GM19452 (cell line): Measurements from ENCODE around the gene ADRB2.
"Not testable (repeated sequence)": the region's sequence is repeated elsewhere in the genome, so short reads cannot be mapped to it uniquely, and the experiment has no call there.

Experiments used
- ATAC-seq: cut with Tn5 transposase; IDR thresholded peaks from one replicate; pipeline ENCODE4 v1.9.1; 2021; ENCODE audit not compliant: unreplicated experiment

Gene ADRB2

DNA sequence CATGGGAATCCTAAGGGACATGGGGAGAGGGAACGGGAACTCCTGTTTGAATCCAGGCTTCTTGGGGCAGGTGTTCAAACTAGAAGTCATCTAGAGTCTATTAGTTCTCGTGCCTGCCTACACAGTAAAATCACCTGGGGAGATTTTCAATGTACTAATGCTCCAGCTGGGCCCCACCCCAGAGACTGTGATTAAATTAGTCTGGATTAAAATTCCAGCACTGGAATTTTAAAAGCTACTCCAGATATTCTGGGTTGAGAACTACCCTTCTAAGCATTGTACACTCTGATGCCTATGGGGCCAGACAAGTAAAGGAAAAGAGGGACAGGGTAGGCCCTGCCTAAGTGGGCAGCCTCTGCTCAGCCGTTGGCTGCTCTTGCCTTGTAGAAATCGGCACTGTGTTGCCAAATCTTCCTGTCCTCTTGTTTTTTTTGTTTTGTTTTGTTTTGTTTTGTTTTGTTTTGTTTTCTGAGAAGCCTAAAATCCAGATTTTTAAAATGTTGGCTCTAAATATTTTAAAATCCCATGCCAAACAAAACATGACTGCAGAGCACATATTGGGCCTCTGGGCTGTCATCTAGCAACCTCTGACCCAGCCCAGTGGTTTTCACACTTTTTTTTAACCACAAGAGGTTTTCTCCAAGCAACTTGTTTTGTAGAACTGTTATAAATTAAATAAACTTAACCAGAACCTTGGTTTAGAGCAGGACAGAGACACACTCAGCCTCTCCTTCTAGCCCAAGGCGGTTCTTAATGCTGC lies 29.0 kb downstream of the ADRB2 start:
- peak; percentile 61 for ATAC-seq

- ATAC-seq, result no peak
These were observed 29.6 kb downstream of the ADRB2 start for GRCh38 chr5:148856009-148856367.

GRCh38 chr5:148856424-148856823 lies 30.0 kb downstream of the ADRB2 start:
- ATAC-seq, result no peak

- no peak for ATAC-seq
These were observed 31.1 kb downstream of the ADRB2 start for GRCh38 chr5:148857474-148857873.

GRCh38 chr5:148858106-148858505 lies 31.7 kb downstream of the ADRB2 start:
- ATAC-seq, result no peak

DNA sequence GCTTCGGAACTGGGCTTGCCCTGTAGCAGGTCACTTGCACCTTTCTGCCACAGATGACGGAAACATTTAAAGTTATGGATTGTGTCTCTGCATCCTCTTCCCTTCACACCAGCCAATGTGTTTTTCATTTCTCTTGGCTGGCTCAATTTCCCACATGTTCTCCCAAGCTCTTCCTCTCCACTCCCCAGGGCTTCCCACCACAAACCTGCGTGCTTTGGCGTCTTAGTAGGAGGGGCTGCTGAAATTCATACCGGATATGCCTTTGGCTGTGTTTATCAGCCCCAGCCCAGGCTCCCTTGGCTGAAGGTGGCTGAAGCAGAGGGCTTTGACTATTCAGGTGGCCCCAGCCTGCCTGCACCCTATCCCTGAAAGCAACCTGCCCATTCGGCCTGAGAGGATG lies 32.1 kb downstream of the ADRB2 start:
- no peak for ATAC-seq

DNA sequence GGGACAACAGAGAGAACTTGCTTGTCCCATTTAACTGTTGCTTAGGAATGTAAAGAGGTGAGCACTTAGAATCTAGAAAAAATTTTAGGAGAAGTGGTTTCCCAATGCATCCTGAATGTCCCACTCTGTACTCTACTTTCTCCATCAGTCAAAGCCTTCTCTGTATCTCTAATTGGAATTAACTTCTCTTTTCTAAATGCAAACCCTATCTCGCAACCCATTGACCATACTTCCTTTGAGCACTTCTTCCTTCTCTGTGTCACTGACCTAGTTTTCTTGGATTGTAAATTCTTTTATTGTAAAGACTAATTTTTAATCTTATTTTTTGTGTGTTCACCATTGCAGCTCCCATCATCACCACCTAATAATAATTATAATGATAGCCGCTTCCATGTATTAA lies 33.3 kb downstream of the ADRB2 start:
- no peak for ATAC-seq

- no peak for ATAC-seq
These were observed 34.2 kb downstream of the ADRB2 start for GRCh38 chr5:148860599-148860998.

DNA sequence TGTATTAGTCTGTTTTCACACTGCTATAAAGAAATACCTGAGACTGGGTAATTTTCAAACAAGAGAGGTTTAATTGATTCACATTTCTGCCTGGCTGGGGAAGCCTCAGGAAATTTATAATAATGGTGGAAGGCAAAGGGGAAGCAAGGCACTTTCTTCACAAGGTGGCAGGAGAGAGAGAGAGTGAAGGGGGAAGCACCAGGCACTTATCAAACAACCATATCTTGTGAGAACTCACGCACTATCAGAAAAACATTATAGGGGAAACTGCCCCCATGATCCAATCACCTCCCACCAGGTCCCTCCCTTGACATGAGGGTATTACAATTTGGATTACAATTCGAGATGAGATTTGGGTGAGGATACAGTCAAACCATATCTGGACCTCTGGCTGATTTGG lies 34.7 kb downstream of the ADRB2 start:
- no peak for ATAC-seq

DNA sequence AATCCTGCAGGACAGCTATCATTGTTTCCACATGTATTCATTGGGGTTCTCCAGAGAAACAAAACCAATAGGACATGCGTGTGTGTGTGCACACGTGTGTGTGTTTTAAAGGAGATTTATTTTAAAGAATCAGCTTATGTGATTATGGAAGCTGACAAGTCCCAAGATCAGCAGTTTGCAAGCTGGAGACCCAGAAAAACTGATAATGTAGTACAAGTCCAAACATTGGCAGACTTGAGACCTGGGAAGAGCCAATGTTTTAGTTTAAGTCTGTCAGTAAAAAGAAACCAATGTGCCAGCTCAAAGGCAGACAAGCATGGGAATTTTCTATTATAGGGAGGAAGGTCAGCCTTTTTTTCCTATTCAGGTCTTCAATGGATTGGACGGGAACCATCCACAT lies 35.3 kb downstream of the ADRB2 start:
- ATAC-seq, result no peak

DNA sequence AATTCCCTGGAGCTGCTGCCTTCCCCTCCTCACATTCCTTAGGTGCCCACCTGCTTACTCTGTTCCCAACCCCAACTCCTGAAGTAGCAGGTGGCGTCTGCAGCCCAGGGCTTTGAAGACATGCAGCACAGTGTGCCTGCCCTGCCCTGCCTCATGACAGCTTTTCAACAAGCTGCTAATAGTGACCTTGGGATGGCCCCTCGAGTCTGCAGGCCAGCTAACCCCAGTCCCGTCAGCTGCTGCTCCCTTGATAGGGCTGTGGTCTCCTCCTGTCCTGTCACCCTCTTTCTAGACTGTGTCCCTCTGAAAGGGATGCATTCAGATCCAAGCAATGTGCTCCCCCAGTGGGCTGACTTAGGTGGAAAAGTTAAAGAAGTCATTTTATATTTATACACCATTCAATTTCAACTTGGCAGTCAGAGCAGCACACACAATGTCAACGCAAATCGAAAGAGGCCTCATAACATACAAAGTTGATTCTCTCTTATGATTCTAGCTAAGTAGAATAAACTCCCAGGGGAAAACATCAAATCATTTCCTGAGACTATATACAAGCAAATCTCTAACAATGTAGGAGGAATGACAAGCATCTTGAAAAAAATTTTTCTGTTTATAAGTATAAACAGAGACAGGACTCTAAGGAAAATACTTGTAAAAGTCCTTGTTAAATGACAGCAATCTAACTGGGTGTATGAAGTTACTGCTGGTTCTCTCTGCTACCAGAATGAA lies 37.9 kb downstream of the ADRB2 start:
- ATAC-seq, result no peak

GRCh38 chr5:148866024-148866423 lies 39.6 kb downstream of the ADRB2 start:
- no peak for ATAC-seq

DNA sequence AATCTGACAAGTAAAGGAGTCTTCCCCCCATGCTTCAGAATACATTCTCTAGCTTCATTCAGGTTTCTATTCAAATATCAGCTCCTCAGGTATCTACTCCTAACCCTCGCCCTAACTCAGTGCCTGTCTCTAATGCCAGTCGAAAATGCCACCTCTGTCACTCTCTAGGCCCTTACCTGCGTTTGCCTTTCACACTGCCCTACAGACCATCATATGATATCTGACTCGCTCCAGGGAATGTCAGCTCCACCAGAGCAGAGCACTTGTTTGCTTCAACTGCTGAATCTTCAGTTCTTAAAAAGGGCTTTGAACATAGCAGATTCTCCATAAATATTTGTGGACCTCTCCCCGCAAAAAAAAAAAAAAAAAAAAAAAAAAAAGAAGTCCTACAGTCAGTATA lies 46.7 kb downstream of the ADRB2 start:
- no peak for ATAC-seq

- no peak for ATAC-seq
These were observed 47.5 kb downstream of the ADRB2 start for GRCh38 chr5:148873690-148874485.

- ATAC-seq, result no peak
These were observed 48.9 kb downstream of the ADRB2 start for GRCh38 chr5:148875205-148875875.

DNA sequence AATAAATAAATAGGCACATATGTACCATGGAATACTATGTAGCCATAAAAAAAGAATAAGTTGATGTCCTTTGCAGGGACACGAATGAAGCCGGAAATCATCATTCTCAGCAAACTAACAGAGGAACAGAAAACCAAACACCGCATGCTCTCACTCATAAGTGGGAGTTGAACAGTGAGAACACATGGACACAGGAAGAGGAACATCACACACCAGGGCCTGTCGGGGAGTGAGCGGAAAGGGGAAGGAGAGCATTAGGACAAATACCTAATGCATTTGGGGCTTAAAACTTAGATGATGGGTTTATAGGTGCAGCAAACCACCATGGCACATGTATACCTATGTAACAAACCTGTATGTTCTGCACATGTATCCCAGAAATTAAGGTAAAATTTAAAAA lies 51.0 kb downstream of the ADRB2 start:
- not testable (repeated sequence) for ATAC-seq
